HG02798 (cell line): ENCODE results near the gene TMEM190.
"Not testable (repeated sequence)": the region's sequence is repeated elsewhere in the genome, so short reads cannot be mapped to it uniquely, and the experiment has no call there.

Experiments used
- ATAC-seq: cut with Tn5 transposase; IDR thresholded peaks from one replicate; pipeline ENCODE4 v1.9.1; 2021; ENCODE audit warnings: mild to moderate bottlenecking; ENCODE audit not compliant: unreplicated experiment, poor library complexity

The TMEM190 gene

GRCh38 chr19:55376241-55376933 is at the start of gene TMEM190:
Gene TMEM190 (plus strand): TSS chr19:55376826. CDS start chr19:55376854, 28 bp downstream.
- no peak for ATAC-seq

GRCh38 chr19:55328774-55329318 is 47.8 kb upstream of the TMEM190 start:
- not testable (repeated sequence) for ATAC-seq

GRCh38 chr19:55329791-55330190 is 46.8 kb upstream of the TMEM190 start:
- ATAC-seq: not testable (repeated sequence)

GRCh38 chr19:55333870-55334269 is 42.8 kb upstream of the TMEM190 start:
- ATAC-seq: no peak

GRCh38 chr19:55336101-55336500 is 40.5 kb upstream of the TMEM190 start:
- ATAC-seq: no peak

GRCh38 chr19:55339105-55339888 is 37.3 kb upstream of the TMEM190 start, which contains the start of gene KMT5C:
Gene KMT5C (plus strand): TSS chr19:55339876. CDS start chr19:55341937, 2,061 bp downstream.
- ATAC-seq: peak; percentile 84

- no peak for ATAC-seq
These were observed 36.5 kb upstream of the TMEM190 start for GRCh38 chr19:55339889-55340783.

GRCh38 chr19:55340784-55341147 is 35.9 kb upstream of the TMEM190 start:
- ATAC-seq: no peak

GRCh38 chr19:55341171-55341588 is 35.4 kb upstream of the TMEM190 start:
- ATAC-seq: no peak

- no peak for ATAC-seq
These were observed 34.8 kb upstream of the TMEM190 start for GRCh38 chr19:55341595-55342531.

GRCh38 chr19:55344444-55344843 is 32.2 kb upstream of the TMEM190 start:
- no peak for ATAC-seq

- ATAC-seq: no peak
These were observed 31.4 kb upstream of the TMEM190 start for GRCh38 chr19:55345101-55345817.

- ATAC-seq: no peak
These were observed 30.6 kb upstream of the TMEM190 start for GRCh38 chr19:55345818-55346724.

- ATAC-seq: no peak
These were observed 29.7 kb upstream of the TMEM190 start for GRCh38 chr19:55346725-55347441.

- ATAC-seq: no peak
These were observed 29.1 kb upstream of the TMEM190 start for GRCh38 chr19:55347442-55348009.

GRCh38 chr19:55348317-55349034 is 28.1 kb upstream of the TMEM190 start:
- no peak for ATAC-seq
